Activated B cell treated with CpG ODN at 0.5 μM for 24 hours (primary cell): Measurements from ENCODE around the gene SEPTIN14. TPM values are rescaled to one million over a fixed set of nuclear protein-coding genes. Genes with fewer than 3 reads are reported as not detected.

Experiments used
- ATAC-seq: fragments of 200-7000 bp; cut with Tn5 transposase; one replicate; pipeline ENCODE4 v1.10.0; 2021; ENCODE audit warnings: low read depth, mild to moderate bottlenecking, moderate library complexity
- CTCF ChIA-PET: fragments of 350-600 bp; sonication (Branson Sonifier 250); formaldehyde crosslinking; loops from one replicate; lab custom pipeline; 2021; ENCODE audit warnings: antibody characterized with exemption; lab: Charles Lee
- POLR2A ChIA-PET: fragments of 350-600 bp; sonication (Branson Sonifier 250); formaldehyde crosslinking; loops from one replicate; lab custom pipeline; 2021; ENCODE audit warnings: antibody characterized with exemption; lab: Charles Lee
- DNase-seq: peaks from one replicate; pipeline ENCODE4 v3.0.0; 2022
- H3K27ac Mint-ChIP-seq: one replicate; pipeline ENCODE4 v1.8.0; 2020; ENCODE audit warnings: mixed read lengths
- H3K27me3 Mint-ChIP-seq: one replicate; pipeline ENCODE4 v1.8.0; 2021; ENCODE audit warnings: mixed read lengths
- H3K36me3 Mint-ChIP-seq: one replicate; pipeline ENCODE4 v1.8.0; 2021; ENCODE audit warnings: low read depth, mixed read lengths
- H3K4me1 Mint-ChIP-seq: one replicate; pipeline ENCODE4 v1.8.0; 2021; ENCODE audit warnings: mixed read lengths
- H3K4me3 Mint-ChIP-seq: one replicate; pipeline ENCODE4 v1.8.0; 2020; ENCODE audit warnings: mild to moderate bottlenecking, mixed read lengths
- H3K9me3 Mint-ChIP-seq: one replicate; pipeline ENCODE4 v1.8.0; 2020; ENCODE audit warnings: mixed read lengths
- intact Hi-C: fragments of 100-400 bp; cut with micrococcal nuclease; formaldehyde crosslinking; loops from one replicate; pipeline ENCODE4 v1.15.1; 2024
- total RNA-seq: library from RNA; stranded (reverse); gene quantifications from 2 replicates; pipeline ENCODE4 v1.2.3, GENCODE V29; 2022
- TF ChIP-seq, protein P1 (sequence below): fragments of 200-600 bp; IDR thresholded peaks from one replicate; pipeline ENCODE4 v1.8.0; 2022; ENCODE audit warnings: antibody characterized with exemption, mild to moderate bottlenecking

Gene SEPTIN14
- total RNA-seq, 1 donor from 2014 or later, result not detected

DNA sequence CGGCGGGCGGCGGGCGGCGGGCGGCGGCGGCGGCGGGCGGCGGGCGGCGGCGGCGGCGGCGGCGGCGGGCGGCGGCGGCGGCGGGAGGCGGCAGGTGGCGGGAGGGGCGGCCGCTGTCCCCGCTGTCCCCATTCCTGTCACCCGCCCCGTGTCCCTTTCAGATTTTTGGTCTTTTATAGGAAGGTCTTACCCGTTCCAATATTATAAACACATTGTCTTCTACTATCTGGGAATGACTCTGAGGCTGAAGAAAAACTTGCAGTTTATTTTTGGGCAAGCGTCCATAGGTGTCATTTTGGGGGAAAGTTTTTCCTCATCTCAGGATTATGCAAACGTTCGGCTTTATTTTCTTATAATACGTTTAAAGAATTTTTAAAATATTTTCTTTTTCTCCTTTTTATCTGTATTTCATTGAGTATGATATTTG lies 25.3 kb upstream of the SEPTIN14 start:
- Mint-ChIP-seq H3K4me3 (peak overlapping the region; percentile 78), H3K36me3 (peaks cover 4% of the 10 kb centered on the region), H3K27me3 (no peaks in the 10 kb centered on the region), H3K9me3 (no peaks in the 10 kb centered on the region), H3K4me1 (peaks cover 4% of the 10 kb centered on the region), H3K27ac (peak overlapping the region; percentile 60)
- TF ChIP-seq, protein P1, sequence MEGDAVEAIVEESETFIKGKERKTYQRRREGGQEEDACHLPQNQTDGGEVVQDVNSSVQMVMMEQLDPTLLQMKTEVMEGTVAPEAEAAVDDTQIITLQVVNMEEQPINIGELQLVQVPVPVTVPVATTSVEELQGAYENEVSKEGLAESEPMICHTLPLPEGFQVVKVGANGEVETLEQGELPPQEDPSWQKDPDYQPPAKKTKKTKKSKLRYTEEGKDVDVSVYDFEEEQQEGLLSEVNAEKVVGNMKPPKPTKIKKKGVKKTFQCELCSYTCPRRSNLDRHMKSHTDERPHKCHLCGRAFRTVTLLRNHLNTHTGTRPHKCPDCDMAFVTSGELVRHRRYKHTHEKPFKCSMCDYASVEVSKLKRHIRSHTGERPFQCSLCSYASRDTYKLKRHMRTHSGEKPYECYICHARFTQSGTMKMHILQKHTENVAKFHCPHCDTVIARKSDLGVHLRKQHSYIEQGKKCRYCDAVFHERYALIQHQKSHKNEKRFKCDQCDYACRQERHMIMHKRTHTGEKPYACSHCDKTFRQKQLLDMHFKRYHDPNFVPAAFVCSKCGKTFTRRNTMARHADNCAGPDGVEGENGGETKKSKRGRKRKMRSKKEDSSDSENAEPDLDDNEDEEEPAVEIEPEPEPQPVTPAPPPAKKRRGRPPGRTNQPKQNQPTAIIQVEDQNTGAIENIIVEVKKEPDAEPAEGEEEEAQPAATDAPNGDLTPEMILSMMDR, result no peak
- DNase-seq, result no peak
- POLR2A ChIA-PET, result no interaction called here
- CTCF ChIA-PET, result no interaction called here
- intact Hi-C loops, result loop anchor here (1.0 to 5.0 kb wide), 8 partner anchors 63 to 1129 kb away; partner anchors contain the start of genes CCT6A, CHCHD2, LANCL2 and MRPS17
- ATAC-seq, result no peak

DNA sequence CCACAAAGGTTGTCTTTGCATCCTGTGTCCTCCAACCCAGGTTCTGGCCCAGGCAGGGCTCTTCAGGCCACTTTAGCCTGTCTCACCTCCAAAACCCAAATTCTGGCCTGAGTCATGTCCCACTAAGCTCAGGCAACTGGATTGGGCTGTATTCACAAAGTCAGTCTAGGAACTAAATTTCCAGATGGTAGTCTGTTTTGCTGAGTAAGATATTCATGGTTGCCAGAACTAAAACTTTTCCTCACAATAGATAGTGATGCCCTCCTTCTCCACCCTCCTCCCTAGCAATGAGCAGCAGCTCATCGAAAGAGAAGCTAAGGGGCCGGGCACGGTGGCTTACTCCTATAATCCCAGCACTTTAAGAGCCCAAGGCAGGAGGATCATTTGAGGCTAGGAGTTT lies 21.8 kb upstream of the SEPTIN14 start:
- ATAC-seq (no peak), DNase-seq (no peak)
- no peak overlapping the region for H3K27ac Mint-ChIP-seq
- TF ChIP-seq, protein P1, result no peak
- H3K9me3 Mint-ChIP-seq, result no peaks in the 10 kb centered on the region
- peaks cover 4% of the 10 kb centered on the region for H3K36me3 Mint-ChIP-seq
- intact Hi-C loops, result no loop called here
- POLR2A ChIA-PET, result no interaction called here
- CTCF ChIA-PET, result no interaction called here
- H3K27me3 Mint-ChIP-seq, result no peaks in the 10 kb centered on the region
- H3K4me3 Mint-ChIP-seq, result no peak overlapping the region
- peaks cover 4% of the 10 kb centered on the region for H3K4me1 Mint-ChIP-seq

DNA sequence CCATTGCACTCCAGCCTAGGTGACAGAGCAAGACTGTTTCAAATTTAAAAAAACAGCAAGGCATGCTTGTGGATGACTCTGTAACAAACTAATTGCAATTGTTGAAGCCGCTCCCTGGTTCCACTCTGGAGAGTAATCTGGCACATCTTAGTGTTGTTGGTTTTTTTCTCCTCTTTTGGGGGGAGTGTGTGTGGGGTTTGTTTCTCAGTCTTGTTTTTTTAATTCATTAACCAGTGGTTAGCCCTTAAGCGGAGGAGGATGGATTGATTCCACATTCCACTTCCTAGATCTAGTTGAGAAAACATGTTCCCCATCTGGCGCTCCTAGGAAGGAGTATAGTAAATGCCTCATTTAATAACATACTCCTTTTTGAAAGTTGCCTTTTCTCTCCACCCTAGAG lies 16.1 kb upstream of the SEPTIN14 start:
- TF ChIP-seq, protein P1, result no peak
- H3K4me3 Mint-ChIP-seq, result no peak overlapping the region
- POLR2A ChIA-PET, result no interaction called here
- no peaks in the 10 kb centered on the region for H3K4me1 Mint-ChIP-seq
- H3K36me3 Mint-ChIP-seq, result no peaks in the 10 kb centered on the region
- no peaks in the 10 kb centered on the region for H3K9me3 Mint-ChIP-seq
- no peak for DNase-seq
- ATAC-seq, result no peak
- no peak overlapping the region for H3K27ac Mint-ChIP-seq
- CTCF ChIA-PET, result no interaction called here
- intact Hi-C loops, result no loop called here
- H3K27me3 Mint-ChIP-seq, result no peaks in the 10 kb centered on the region

DNA sequence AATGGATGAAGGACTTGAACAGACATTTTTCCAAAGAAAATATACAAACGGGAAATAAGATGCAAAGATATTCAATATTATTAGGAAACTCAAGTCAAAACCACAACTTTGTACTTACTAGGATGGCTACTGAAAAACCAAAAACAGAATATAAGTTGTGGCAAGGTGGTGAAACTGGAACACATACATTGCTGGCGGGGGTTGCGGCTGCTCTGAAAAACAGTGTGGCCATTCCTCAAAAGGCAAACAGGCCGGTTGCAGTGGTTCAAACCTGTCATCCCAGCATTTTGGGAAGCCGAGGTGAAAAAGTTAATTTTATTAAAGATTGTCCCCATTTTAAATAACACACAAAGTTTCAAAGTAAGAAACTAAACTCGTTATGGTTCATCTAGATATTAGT lies 14.8 kb upstream of the SEPTIN14 start:
- intact Hi-C loops, result no loop called here
- ChIA-PET CTCF (no interaction called here), POLR2A (interaction anchor here (0.6 kb wide), 1 partner anchor 236 kb away, joined by 3 read pairs; no protein-coding TSS in a partner anchor)
- Mint-ChIP-seq H3K4me3 (no peak overlapping the region), H3K27ac (no peak overlapping the region), H3K36me3 (no peaks in the 10 kb centered on the region), H3K27me3 (no peaks in the 10 kb centered on the region), H3K4me1 (no peaks in the 10 kb centered on the region), H3K9me3 (no peaks in the 10 kb centered on the region)
- ATAC-seq, result no peak
- DNase-seq, result no peak
- TF ChIP-seq, protein P1, result no peak

DNA sequence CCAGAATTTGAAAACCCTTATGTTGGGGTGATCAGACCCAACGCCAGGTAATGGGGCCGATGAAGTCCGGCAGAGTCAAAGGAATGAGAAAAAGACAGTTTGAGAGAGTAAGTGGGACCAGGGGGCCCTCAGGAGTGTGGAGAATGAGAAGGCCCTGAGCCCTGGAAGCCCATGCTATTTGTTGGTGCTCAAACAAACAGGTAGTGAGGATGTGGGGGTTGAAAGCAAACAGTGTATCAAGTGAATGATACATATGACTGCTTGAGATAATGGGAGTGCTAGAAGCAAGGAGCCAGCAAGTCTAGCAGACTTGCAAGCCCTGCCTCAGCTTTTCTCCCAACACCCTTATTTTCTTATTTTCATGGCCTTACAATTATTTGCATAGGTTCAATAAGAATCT lies 11.2 kb upstream of the SEPTIN14 start:
- intact Hi-C loops, result no loop called here
- ChIA-PET CTCF (no interaction called here), POLR2A (no interaction called here)
- Mint-ChIP-seq H3K4me3 (no peak overlapping the region), H3K27ac (no peak overlapping the region), H3K4me1 (no peaks in the 10 kb centered on the region), H3K27me3 (no peaks in the 10 kb centered on the region), H3K36me3 (no peaks in the 10 kb centered on the region), H3K9me3 (no peaks in the 10 kb centered on the region)
- no peak for DNase-seq
- TF ChIP-seq, protein P1, result no peak
- no peak for ATAC-seq
